HepG2 (cell line): ENCODE results near the gene CLUH. TPM values are rescaled to one million over a fixed set of nuclear protein-coding genes. Genes with fewer than 3 reads are reported as not detected.

Source experiments
- EP300 ChIP-seq, 3 experiments: sonication (generic) in 1 of 3; formaldehyde crosslinking in 1 of 3; IDR thresholded peaks; 2 replicates each; pipeline versions ENCODE4 v1.5.1 to v1.6.1; 2011 to 2020; ENCODE audit warnings: low read depth in 2 of 3, low read length in 2 of 3, borderline replicate concordance in 1 of 3, improper control_type of control experiment in 1 of 3, mild to moderate bottlenecking in 1 of 3, missing genetic modification reagents in 1 of 3, moderate library complexity in 1 of 3
- GATAD1 ChIP-seq: IDR thresholded peaks from 2 replicates; pipeline ENCODE4 v1.6.1; 2016; ENCODE audit warnings: missing genetic modification reagents, missing compliant biosample characterization
- GLI4 ChIP-seq: sonication (generic); formaldehyde crosslinking; IDR thresholded peaks from 2 replicates; pipeline ENCODE4 v1.5.1; 2020; ENCODE audit warnings: missing genetic modification reagents, mild to moderate bottlenecking, moderate library complexity, borderline replicate concordance
- GMEB1 ChIP-seq: sonication (generic); formaldehyde crosslinking; IDR thresholded peaks from 2 replicates; pipeline ENCODE4 v1.5.1; 2020; ENCODE audit warnings: missing genetic modification reagents, mild to moderate bottlenecking, borderline replicate concordance
- HMGXB4 ChIP-seq, 2 experiments: sonication (generic) in 1 of 2; formaldehyde crosslinking in 1 of 2; IDR thresholded peaks; 2 replicates each; pipeline versions ENCODE4 v1.4.0 to v1.6.1; 2018 to 2020; ENCODE audit warnings: missing genetic modification reagents in 2 of 2, borderline replicate concordance in 1 of 2, low read depth in 1 of 2, mild to moderate bottlenecking in 1 of 2, missing biosample characterization in 1 of 2
- HNF4G ChIP-seq, 2 experiments: sonication (generic) in 1 of 2; formaldehyde crosslinking in 1 of 2; IDR thresholded peaks; 2 replicates each; pipeline versions ENCODE4 v1.4.0 to v1.6.1; 2011 to 2020; ENCODE audit warnings: borderline replicate concordance in 2 of 2, low read depth in 2 of 2, mild to moderate bottlenecking in 2 of 2, low read length in 1 of 2, missing genetic modification reagents in 1 of 2, moderate library complexity in 1 of 2
- KLF12 ChIP-seq: sonication (generic); formaldehyde crosslinking; IDR thresholded peaks from 2 replicates; pipeline ENCODE4 v1.4.0; 2020; ENCODE audit warnings: missing genetic modification reagents, borderline replicate concordance
- MEIS1 ChIP-seq: sonication (generic); formaldehyde crosslinking; IDR thresholded peaks from 2 replicates; pipeline ENCODE4 v1.9.0; 2021; ENCODE audit warnings: mild to moderate bottlenecking, missing genetic modification reagents, moderate library complexity, borderline replicate concordance
- NCOA2 ChIP-seq: sonication (generic); formaldehyde crosslinking; IDR thresholded peaks from 2 replicates; pipeline ENCODE4 v1.8.0; 2022; ENCODE audit warnings: inconsistent platforms
- PBX3 ChIP-seq: sonication (generic); formaldehyde crosslinking; IDR thresholded peaks from 2 replicates; pipeline ENCODE4 v1.8.1; 2023; ENCODE audit warnings: missing genetic modification reagents, inconsistent platforms, borderline replicate concordance
- RARG ChIP-seq: sonication (generic); formaldehyde crosslinking; IDR thresholded peaks from 2 replicates; pipeline ENCODE4 v1.4.0; 2020; ENCODE audit warnings: low read depth, mild to moderate bottlenecking, missing genetic modification reagents
- RFX1 ChIP-seq: fragments of 450-650 bp; IDR thresholded peaks from 2 replicates; pipeline ENCODE4 v1.6.1; 2017
- SUZ12 ChIP-seq: fragments of 150-350 bp; IDR thresholded peaks from 2 replicates; pipeline ENCODE4 v1.6.1; 2014; ENCODE audit warnings: low read depth, low read length
- ZNF160 ChIP-seq: sonication (generic); formaldehyde crosslinking; IDR thresholded peaks from 2 replicates; pipeline ENCODE4 v1.8.0; 2022; ENCODE audit warnings: mild to moderate bottlenecking, inconsistent platforms, missing genetic modification reagents
- ZNF232 ChIP-seq: sonication (generic); formaldehyde crosslinking; IDR thresholded peaks from 2 replicates; pipeline ENCODE4 v1.4.0; 2020; ENCODE audit warnings: missing genetic modification reagents, borderline replicate concordance
- ZNF263 ChIP-seq: sonication (generic); formaldehyde crosslinking; IDR thresholded peaks from 2 replicates; pipeline ENCODE4 v1.4.0; 2020; ENCODE audit warnings: missing genetic modification reagents
- ZNF557 ChIP-seq: sonication (generic); formaldehyde crosslinking; IDR thresholded peaks from 2 replicates; pipeline ENCODE4 v1.4.0; 2020; ENCODE audit warnings: missing genetic modification reagents
- polyA plus RNA-seq, 8 experiments: library from polyadenylated mRNA; depleted of rRNA in 3 of 8; stranded (reverse) in 7 of 8; unstranded in 1 of 8; fragments of >200 nt; fragmentation: Illumina TruSeq in 4 of 8; extraction: Trizol in 4 of 8; gene quantifications; 2 replicates each; pipeline versions ENCODE4 v1.2.1 to v1.2.3, GENCODE V29; 2011 to 2016; ENCODE audit warnings: low read depth in 4 of 8, missing spikeins in 1 of 8, mixed read lengths in 1 of 8; ENCODE audit not compliant: insufficient read depth in 1 of 8
- total RNA-seq, 5 experiments: library from RNA; depleted of rRNA; stranded (reverse); fragments of >200 nt; fragmentation: Illumina TruSeq; extraction: Trizol; gene quantifications; 2 replicates each; pipeline ENCODE4 v1.2.3, GENCODE V29; 2016; ENCODE audit warnings: low read depth in 1 of 5
- TF ChIP-seq, protein P1 (sequence below): sonication (generic); formaldehyde crosslinking; IDR thresholded peaks from 2 replicates; pipeline ENCODE4; 2020; ENCODE audit warnings: missing genetic modification reagents, mild to moderate bottlenecking, borderline replicate concordance
- TF ChIP-seq, protein P2 (sequence below): sonication (generic); formaldehyde crosslinking; IDR thresholded peaks from 2 replicates; pipeline ENCODE4 v1.4.0; 2020; ENCODE audit warnings: missing genetic modification reagents

Gene CLUH
- total and polyA plus RNA-seq, 2 of the 13 experiments (the other 11 are each of a cell fraction or from before 2014, with no cell fraction given) = 30.9 to 60.5 TPM

DNA sequence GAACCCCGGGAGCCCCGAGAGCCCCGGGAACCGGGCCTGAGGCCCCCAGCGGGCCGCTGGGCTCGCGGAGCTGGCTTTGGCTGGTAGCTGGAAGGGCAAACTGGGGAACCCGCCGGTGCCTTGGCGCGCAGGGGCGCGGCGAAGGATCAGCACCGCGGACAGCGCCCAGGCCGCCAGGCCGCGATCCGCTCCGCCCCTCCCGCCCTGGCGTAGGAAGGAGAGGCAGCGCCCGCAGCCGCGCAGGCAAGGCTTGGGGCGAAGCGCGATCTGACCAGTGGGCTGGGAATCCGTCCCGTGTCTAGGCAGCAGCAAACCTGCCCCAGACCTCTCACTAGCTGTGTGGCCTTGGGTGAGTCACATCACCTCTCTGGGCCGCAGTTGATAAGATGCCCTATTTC lies 38.2 kb upstream of the CLUH start (continued):
- TF ChIP-seq RFX1 = no peak
- peak; percentile 97 for TF ChIP-seq ZNF557 (CRISPR knock-in tag)
- TF ChIP-seq HNF4G (IDR thresholded peaks at IDR 0.05; ENCODE audit: borderline replicate concordance, low read depth, low read length) = no peak
- no peak for TF ChIP-seq HNF4G (CRISPR knock-in tag; IDR thresholded peaks at IDR 0.05; ENCODE audit: borderline replicate concordance, low read depth)
- TF ChIP-seq, protein P1, sequence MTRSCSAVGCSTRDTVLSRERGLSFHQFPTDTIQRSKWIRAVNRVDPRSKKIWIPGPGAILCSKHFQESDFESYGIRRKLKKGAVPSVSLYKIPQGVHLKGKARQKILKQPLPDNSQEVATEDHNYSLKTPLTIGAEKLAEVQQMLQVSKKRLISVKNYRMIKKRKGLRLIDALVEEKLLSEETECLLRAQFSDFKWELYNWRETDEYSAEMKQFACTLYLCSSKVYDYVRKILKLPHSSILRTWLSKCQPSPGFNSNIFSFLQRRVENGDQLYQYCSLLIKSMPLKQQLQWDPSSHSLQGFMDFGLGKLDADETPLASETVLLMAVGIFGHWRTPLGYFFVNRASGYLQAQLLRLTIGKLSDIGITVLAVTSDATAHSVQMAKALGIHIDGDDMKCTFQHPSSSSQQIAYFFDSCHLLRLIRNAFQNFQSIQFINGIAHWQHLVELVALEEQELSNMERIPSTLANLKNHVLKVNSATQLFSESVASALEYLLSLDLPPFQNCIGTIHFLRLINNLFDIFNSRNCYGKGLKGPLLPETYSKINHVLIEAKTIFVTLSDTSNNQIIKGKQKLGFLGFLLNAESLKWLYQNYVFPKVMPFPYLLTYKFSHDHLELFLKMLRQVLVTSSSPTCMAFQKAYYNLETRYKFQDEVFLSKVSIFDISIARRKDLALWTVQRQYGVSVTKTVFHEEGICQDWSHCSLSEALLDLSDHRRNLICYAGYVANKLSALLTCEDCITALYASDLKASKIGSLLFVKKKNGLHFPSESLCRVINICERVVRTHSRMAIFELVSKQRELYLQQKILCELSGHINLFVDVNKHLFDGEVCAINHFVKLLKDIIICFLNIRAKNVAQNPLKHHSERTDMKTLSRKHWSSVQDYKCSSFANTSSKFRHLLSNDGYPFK (CRISPR knock-in tag) = peak; percentile 50; the same call in 1 of the 2 replicates
- no peak for TF ChIP-seq SUZ12
- TF ChIP-seq, protein P2, sequence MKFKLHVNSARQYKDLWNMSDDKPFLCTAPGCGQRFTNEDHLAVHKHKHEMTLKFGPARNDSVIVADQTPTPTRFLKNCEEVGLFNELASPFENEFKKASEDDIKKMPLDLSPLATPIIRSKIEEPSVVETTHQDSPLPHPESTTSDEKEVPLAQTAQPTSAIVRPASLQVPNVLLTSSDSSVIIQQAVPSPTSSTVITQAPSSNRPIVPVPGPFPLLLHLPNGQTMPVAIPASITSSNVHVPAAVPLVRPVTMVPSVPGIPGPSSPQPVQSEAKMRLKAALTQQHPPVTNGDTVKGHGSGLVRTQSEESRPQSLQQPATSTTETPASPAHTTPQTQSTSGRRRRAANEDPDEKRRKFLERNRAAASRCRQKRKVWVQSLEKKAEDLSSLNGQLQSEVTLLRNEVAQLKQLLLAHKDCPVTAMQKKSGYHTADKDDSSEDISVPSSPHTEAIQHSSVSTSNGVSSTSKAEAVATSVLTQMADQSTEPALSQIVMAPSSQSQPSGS (CRISPR knock-in tag) = peak; percentile 90
- TF ChIP-seq EP300 (IDR thresholded peaks at IDR 0.05; ENCODE audit: low read depth in 2 of 2, low read length in 2 of 2) = no peak; a peak in 1 of 4 replicates
- TF ChIP-seq EP300 (CRISPR knock-in tag; IDR thresholded peaks at IDR 0.05; ENCODE audit: borderline replicate concordance) = 0 out of 2 replicates have a peak, but pooled peaks have one; percentile 29
- peak; percentile 98 for TF ChIP-seq PBX3 (CRISPR knock-in tag)
- TF ChIP-seq NCOA2 (CRISPR knock-in tag) = peak; percentile 70; the same call in 1 of the 2 replicates
- peak; percentile 63; the same call in 1 of the 2 replicates for TF ChIP-seq GMEB1
- TF ChIP-seq KLF12 = peak; percentile 96
- TF ChIP-seq ZNF263 (CRISPR knock-in tag) = peak; percentile 82
- peak; percentile 79 for TF ChIP-seq MEIS1 (CRISPR knock-in tag)
- peak in 1 of 2 experiments; percentile 63; a peak in 1 of 4 replicates for TF ChIP-seq HMGXB4 (CRISPR knock-in tag; IDR thresholded peaks at IDR 0.05; ENCODE audit: borderline replicate concordance in 1 of 2, low read depth in 1 of 2)
- TF ChIP-seq GLI4 (CRISPR knock-in tag) = peak; percentile 94
- TF ChIP-seq RARG = no peak; the same call in 1 of the 2 replicates
- TF ChIP-seq ZNF232 = peak; percentile 99
- peak; percentile 78 for TF ChIP-seq GATAD1 (CRISPR knock-in tag)
- TF ChIP-seq ZNF160 = peak; percentile 93; the same call in 1 of the 2 replicates
